Measurements from ENCODE around the gene ATN1.
"Not testable (repeated sequence)": the region's sequence is repeated elsewhere in the genome, so short reads cannot be mapped to it uniquely, and the experiment has no call there.

Gene ATN1

GRCh38 chr12:6905414-6906040 is 22.2 kb upstream of the ATN1 start:
- DNase-seq: no peak

- not testable (repeated sequence) for DNase-seq
These were observed 19.6 kb upstream of the ATN1 start for GRCh38 chr12:6908141-6908540.

- no peak for DNase-seq
These were observed 18.2 kb upstream of the ATN1 start for GRCh38 chr12:6909421-6910145.

GRCh38 chr12:6912164-6912935 is 15.4 kb upstream of the ATN1 start:
- DNase-seq: no peak

GRCh38 chr12:6914246-6914946 is 13.4 kb upstream of the ATN1 start, which contains the start of gene ENO2:
ENO2 (plus strand) TSS chr12:6914580; CDS start chr12:6915833, 1,253 bp downstream.
- DNase-seq: peak; percentile 23 to 30

- DNase-seq: no peak
These were observed 12.6 kb upstream of the ATN1 start for GRCh38 chr12:6914947-6915788.

GRCh38 chr12:6915789-6916285 is 11.9 kb upstream of the ATN1 start:
- DNase-seq: no peak

GRCh38 chr12:6916426-6917200 is 11.1 kb upstream of the ATN1 start:
- no peak for DNase-seq

GRCh38 chr12:6917491-6918231 is 10.1 kb upstream of the ATN1 start:
- no peak for DNase-seq

- DNase-seq: no peak
These were observed 8.2 kb upstream of the ATN1 start for GRCh38 chr12:6919588-6919987.

GRCh38 chr12:6921539-6921938 is 6.2 kb upstream of the ATN1 start:
- no peak for DNase-seq

- no peak for DNase-seq
These were observed 5.5 kb upstream of the ATN1 start for GRCh38 chr12:6921996-6922946.

GRCh38 chr12:6923003-6923732 is 4.6 kb upstream of the ATN1 start:
- no peak for DNase-seq

- no peak for DNase-seq
These were observed 3.9 kb upstream of the ATN1 start for GRCh38 chr12:6923851-6924250.

GRCh38 chr12:6925239-6925539 is 2.6 kb upstream of the ATN1 start:
- no peak for DNase-seq

GRCh38 chr12:6925540-6926279 is 2.0 kb upstream of the ATN1 start:
- DNase-seq: no peak

- DNase-seq: no peak
These were observed 403 bp downstream of the ATN1 start for GRCh38 chr12:6928022-6928702.
